OCI-M1 (cell line): Measurements from ENCODE around the gene SCLY.

Experiments used
- DNase-seq: peaks from one replicate; lab custom pipeline; 2025; lab: John Stamatoyannopoulos, UW

Gene SCLY

DNA sequence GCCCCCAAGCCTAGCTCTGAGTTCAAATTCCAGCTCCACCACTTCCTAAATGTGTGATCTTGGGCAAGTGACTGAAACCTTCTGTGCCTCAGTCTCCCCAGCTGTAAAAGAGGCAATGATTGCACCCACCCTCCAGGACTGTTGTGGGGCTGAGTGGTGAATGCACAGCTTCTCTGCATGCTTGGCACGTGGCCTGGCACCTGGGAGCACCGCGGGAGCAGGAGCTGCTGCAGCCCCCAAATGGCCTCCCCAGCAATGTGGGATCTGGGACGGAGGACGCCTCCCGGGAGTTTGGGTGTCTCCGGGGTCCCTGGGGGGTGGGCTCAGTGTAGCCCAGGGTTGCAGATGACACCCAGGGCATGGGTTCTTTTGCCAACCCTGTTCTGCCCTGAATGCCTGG is 79.2 kb downstream of the SCLY start:
- DNase-seq, result no peak

DNA sequence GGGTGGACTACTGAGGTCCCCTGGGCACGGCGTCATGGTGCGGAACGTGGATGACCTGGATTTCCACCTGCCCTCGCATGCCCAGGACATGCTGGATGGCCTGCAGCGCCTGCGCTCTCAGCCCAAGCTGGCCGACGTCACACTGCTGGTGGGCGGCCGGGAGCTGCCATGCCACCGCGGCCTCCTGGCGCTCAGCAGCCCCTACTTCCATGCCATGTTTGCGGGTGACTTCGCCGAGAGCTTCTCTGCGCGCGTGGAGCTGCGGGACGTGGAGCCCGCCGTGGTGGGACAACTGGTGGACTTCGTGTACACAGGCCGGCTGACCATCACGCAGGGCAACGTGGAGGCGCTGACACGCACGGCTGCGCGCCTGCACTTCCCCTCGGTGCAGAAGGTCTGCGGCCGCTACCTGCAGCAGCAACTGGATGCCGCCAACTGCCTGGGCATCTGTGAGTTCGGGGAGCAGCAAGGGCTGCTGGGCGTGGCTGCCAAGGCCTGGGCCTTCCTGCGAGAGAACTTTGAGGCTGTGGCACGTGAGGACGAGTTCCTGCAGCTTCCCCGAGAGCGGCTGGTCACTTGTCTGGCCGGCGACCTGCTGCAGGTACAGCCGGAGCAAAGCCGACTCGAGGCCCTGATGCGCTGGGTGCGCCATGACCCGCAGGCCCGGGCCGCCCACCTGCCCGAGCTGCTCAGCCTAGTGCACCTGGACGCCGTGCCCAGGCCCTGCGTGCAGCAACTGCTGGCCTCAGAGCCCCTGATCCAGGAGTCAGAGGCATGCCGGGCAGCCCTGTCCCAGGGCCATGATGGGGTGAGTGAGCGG is 80.1 kb downstream of the SCLY start:
- no peak for DNase-seq

DNA sequence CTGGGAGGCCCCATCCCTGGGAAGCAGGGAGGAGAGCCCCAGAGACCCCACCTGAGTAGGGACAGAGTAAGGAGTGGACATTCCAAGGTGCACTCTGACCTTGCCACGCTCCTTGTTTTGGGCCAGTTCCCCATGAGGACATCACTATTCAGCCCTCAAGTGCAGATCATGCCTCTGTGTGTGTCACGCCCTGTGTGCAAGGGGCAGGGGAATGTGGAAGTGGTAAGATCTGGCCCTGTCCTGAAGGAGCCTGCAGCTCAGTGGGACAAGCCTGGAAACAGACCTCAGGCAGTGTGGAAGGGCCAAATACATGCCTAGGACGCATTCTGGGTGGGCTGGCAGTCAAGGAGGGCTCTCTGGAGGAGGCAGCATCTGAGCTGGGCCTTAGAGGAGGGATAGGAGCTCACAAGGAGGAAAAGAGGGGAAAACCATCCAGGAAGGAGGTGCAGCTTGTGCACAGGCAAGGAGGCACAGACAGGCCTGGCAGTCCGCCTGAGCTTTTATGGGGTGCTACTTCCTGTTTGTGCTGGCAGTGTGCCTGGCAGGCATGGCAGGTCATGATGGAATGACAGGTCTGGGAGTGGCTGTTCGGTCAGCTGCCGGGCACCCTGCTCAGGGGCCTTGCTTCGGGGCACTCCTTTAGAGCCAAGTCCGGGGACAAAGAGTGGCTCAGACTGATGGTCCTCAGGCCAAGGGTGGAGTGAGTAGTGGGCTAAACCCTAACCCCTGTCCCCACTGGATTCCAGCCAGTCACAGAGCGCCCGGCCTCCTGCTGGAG is 80.9 kb downstream of the SCLY start:
- no peak for DNase-seq

DNA sequence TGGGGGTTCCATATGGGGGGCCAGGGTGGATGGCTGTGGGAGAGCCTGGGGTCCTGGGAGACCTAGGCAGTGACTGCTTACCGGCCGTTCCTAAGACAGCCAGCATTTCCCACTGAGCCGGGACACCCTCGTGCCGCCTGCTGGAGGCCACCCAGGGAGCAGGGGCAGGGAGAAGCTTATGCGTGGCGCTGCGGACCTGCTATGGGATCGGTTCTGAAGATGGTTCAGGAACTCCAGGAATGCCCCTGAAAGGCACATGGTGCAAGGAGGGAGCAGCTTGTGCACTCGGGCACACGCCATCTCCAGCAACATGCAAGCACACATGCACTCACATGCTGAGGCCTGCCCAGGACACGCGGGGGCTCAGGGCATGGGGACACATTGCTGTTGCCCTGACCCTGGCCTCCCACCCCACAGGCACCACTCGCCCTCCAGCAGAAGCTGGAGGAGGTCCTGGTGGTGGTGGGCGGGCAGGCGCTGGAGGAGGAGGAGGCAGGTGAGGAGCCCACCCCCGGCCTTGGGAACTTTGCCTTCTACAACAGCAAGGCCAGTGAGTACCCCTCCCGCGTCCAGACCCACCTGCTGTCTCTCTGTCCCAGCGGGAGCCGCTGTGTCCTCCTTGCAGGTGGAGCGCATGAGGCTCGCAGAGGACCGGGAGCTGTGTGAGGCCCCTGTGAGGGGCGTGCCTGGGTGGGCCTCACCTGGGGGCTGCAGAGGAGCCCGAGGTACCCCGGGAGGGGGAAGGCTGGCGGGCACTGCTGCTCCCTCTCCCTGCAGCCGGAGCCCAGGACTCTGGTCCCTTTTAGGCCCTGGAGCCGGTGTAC is 81.8 kb downstream of the SCLY start:
- no peak for DNase-seq

DNA sequence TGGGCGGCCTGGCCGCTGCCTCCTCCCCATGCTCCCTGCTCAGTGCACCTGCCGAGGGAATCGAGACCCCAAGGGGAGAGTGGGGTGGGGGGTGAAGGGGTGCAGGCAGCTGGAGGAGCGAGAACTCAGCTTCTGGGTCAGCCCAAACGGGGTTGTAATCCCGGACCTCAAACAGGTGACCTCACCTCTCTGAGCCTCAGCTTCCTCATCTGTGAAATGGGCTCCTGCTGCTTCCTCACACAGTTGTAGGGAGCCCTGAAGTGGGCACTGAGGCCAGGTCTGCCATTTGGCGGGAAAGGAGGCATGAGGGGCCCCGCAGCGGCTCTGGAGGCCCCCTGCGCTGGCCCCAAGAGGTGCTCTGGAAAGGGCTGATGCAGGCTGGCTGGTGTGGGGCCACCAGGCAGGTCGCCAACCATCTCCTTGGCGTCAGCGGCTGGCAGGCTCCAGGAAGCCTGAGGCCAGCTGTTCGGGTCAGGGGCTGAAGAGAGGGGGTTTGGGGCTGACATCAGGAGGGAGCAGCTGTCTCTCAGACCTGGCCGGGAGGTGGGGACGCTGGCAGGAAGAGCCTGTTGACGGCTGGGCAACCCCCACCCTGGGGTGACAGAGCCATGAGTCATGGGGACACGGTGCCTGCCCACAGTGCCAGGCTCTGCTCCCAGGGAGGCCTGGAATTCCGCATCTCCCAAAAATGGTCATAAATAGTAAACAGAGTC is 82.6 kb downstream of the SCLY start:
- no peak for DNase-seq

DNA sequence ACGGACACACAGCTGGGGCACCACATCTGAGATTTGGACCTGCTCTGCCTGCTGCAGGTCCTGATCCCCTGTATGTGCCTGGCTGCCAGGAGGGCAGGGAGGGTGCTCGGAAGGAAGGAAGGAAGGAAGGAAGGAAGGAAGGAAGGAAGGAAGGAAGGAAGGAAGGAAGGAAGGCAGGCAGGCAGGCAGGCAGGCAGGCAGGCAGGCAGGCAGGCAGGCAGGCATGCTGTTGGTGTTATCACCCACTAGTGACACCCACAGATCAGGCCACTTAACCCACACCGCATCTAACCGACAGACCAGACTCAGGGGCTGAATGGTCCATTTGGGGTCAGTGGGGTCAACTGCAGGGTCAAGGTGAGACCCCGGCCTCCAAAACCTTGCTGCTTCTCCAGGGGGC is 83.5 kb downstream of the SCLY start:
- DNase-seq, result no peak

DNA sequence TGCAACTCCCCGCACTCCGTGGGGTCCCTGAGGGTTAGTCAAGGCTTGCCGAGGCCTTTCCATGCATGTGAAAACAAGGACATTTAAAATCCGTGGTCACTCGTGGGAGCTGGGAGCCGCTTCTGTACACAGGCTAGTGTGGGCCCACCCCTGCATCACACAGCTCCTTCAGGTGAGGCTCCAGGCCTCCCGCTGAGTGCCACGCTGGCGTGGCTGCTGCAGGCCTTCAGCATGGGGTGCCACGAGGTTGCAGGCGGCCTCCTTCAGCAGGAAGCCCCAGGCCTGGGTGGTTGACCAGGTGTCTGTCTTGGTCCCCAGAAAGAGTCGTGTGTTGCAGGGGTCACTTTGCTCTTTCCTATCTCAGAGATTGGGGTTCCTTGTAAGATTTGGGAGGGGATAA is 84.2 kb downstream of the SCLY start:
- DNase-seq, result no peak

DNA sequence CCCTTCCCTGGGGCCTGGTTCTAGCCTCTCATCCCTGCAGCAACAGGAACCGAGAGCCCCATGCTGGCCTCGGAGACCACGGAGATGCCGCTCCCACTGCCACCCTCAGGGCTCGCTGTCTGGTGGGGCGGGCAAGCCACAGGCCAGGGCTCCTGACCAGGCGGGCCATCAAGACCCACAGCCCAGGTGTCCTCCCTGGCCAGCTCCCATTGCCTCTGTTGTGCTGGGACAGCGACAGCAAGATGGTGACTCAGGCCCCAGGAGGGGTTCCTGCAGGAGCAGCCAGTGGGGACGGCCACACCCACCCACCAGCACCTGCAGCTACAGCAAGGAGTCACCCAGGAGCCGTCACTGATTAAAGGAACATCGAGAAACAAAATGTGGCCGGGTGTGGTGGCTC is 85.0 kb downstream of the SCLY start:
- no peak for DNase-seq

DNA sequence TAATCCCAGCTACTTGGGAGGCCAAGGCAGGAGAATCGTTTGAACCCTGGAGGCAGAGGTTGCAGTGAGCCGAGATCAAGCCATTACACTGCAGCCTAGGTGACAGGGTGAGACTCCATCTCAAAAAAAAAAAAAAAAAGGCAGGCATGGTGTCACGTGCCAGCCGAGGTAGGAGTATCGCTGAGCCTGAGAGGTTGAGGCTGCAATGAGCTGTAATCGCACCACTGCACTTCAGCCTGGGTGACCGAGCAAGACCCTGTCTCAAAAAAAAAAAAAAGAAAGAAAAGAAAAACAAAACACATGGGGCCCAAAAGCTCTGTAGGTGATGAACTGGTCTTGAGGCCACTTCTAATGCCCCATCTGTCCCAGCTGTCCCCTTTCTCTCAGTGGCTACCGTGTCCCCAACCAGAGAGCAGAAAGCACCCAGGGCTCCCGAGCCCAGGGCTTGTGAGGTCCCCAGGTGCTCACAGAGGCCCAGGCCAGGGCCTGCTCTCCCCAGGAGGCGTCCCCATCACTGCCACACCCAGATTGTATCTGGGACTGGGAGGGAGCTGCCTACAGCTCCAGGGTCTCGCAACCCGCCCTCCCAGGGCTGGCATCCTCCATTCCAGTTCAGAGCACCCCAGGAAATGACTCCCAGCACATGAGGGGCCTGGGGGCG is 86.2 kb downstream of the SCLY start:
- DNase-seq, result peak; percentile 10

DNA sequence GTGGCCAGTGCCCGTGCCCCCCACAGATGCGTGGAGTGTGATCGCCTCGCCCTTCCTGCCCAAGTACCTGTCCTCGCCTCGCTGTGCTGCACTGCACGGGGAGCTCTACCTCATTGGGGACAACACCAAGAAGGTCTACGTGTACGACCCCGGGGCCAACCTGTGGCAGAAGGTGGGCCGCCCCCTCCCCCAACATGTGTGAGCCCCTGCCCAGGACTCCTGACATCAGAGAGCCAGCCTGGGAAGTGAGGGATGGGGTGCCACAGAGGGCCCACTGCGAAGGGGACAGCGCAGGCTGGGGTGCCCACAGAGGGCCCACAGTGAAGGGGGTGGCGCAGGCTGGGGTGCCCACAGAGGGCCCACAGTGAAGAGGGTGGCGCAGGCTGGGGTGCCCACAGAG is 88.2 kb downstream of the SCLY start:
- no peak for DNase-seq
